Panc1 (cell line): ENCODE results near the gene RGS3. TPM values are rescaled to one million over a fixed set of nuclear protein-coding genes. Genes with fewer than 3 reads are reported as not detected.

Experiments used
- ATAC-seq: fragments of 200-7000 bp; cut with Tn5 transposase; 2 replicates; pipeline ENCODE4 v1.9.1; 2020; ENCODE audit warnings: mild to moderate bottlenecking, moderate library complexity
- BruUV-seq: library from RNA; stranded (reverse); fragments of 400-500 nt; replicated peaks from 2 replicates; lab custom pipeline; 2021; lab: Mats Ljungman, UMichigan
- CTCF ChIA-PET: fragments of 300-600 bp; sonication (Branson Sonifier 250); formaldehyde crosslinking; loops from one replicate; lab custom pipeline; 2022; ENCODE audit warnings: antibody characterized with exemption; lab: Charles Lee
- POLR2A ChIA-PET: fragments of 300-600 bp; sonication (Branson Sonifier 250); formaldehyde crosslinking; loops from one replicate; lab custom pipeline; 2022; ENCODE audit warnings: antibody characterized with exemption; lab: Charles Lee
- DNase-seq: peaks from one replicate; pipeline ENCODE4 v3.0.0-alpha.2; 2010; ENCODE audit warnings: low read depth, low spot score
- H3K27ac ChIP-seq: 2 replicates; pipeline ENCODE4 v1.5.1; 2011; ENCODE audit warnings: mild to moderate bottlenecking, low read length, inconsistent platforms
- H3K27me3 ChIP-seq: fragments of 200-500 bp; sonication (Bioruptor generic); 2 replicates; pipeline ENCODE4 v1.6.0; 2014; ENCODE audit warnings: low read length, inconsistent platforms; ENCODE audit not compliant: control insufficient read depth, insufficient read depth
- H3K36me3 ChIP-seq: fragments of 200-500 bp; sonication (Bioruptor generic); 2 replicates; pipeline ENCODE4 v1.5.1; 2014; ENCODE audit warnings: inconsistent platforms, mild to moderate bottlenecking, low read length, moderate library complexity; ENCODE audit not compliant: control insufficient read depth, insufficient read depth
- H3K4me1 ChIP-seq: 2 replicates; pipeline ENCODE4 v1.5.1; 2011; ENCODE audit warnings: inconsistent platforms, mild to moderate bottlenecking, low read length, moderate library complexity; ENCODE audit not compliant: control insufficient read depth, insufficient read depth
- H3K4me3 ChIP-seq, 2 experiments: 2 replicates each; pipeline ENCODE4 v1.5.1; 2011 to 2012; ENCODE audit warnings: low read depth in 2 of 2, low read length in 2 of 2, mild to moderate bottlenecking in 2 of 2, inconsistent platforms in 1 of 2, moderate library complexity in 1 of 2
- H3K9me3 ChIP-seq: fragments of 200-500 bp; sonication (Bioruptor generic); 2 replicates; pipeline ENCODE4 v1.5.1; 2014; ENCODE audit warnings: low read depth, mild to moderate bottlenecking, inconsistent platforms, low read length, moderate library complexity; ENCODE audit not compliant: control insufficient read depth, insufficient read depth
- POLR2AphosphoS5 ChIP-seq: IDR thresholded peaks from 2 replicates; pipeline ENCODE4 v1.6.1; 2012; ENCODE audit warnings: mild to moderate bottlenecking, low read depth, low read length, moderate library complexity
- SIN3A ChIP-seq: IDR thresholded peaks from 2 replicates; pipeline ENCODE4 v1.6.1; 2012; ENCODE audit warnings: low read depth, mild to moderate bottlenecking, low read length, moderate library complexity, borderline replicate concordance; ENCODE audit not compliant: insufficient read depth
- TCF7L2 ChIP-seq: IDR thresholded peaks from 2 replicates; pipeline ENCODE4 v1.6.1; 2011; ENCODE audit warnings: mild to moderate bottlenecking, low read depth, low read length, inconsistent platforms
- in situ Hi-C: cut with HindIII; loops from 2 replicates; pipeline ENCODE4 v1.10.0; 2016; ENCODE audit warnings: low sequenced_read_pairs, low pct_unique_long_range_greater_than_20kb
- intact Hi-C: fragments of 100-400 bp; cut with micrococcal nuclease; formaldehyde crosslinking; loops from one replicate; pipeline ENCODE4 v1.10.0; 2022; ENCODE audit not compliant: unreplicated experiment
- total RNA-seq: library from RNA; stranded (reverse); gene quantifications from one replicate; pipeline ENCODE4 v1.2.1, GENCODE V29; 2021; ENCODE audit not compliant: unreplicated experiment
- TF ChIP-seq, protein P1 (sequence below), 2 experiments: IDR thresholded peaks; 2 replicates each; pipeline ENCODE4 v1.6.1; 2011 to 2012; ENCODE audit warnings: low read depth in 2 of 2, control low read depth in 1 of 2, low read length in 1 of 2, mild to moderate bottlenecking in 1 of 2, moderate library complexity in 1 of 2; ENCODE audit not compliant: insufficient read depth in 1 of 2
- TF ChIP-seq, protein P2 (sequence below): fragments of 450-650 bp; IDR thresholded peaks from 2 replicates; pipeline ENCODE4 v1.5.1; 2017; ENCODE audit warnings: mild to moderate bottlenecking

Gene RGS3
- total RNA-seq, 1 experiment from 2014 or later, result 15.1 TPM

DNA sequence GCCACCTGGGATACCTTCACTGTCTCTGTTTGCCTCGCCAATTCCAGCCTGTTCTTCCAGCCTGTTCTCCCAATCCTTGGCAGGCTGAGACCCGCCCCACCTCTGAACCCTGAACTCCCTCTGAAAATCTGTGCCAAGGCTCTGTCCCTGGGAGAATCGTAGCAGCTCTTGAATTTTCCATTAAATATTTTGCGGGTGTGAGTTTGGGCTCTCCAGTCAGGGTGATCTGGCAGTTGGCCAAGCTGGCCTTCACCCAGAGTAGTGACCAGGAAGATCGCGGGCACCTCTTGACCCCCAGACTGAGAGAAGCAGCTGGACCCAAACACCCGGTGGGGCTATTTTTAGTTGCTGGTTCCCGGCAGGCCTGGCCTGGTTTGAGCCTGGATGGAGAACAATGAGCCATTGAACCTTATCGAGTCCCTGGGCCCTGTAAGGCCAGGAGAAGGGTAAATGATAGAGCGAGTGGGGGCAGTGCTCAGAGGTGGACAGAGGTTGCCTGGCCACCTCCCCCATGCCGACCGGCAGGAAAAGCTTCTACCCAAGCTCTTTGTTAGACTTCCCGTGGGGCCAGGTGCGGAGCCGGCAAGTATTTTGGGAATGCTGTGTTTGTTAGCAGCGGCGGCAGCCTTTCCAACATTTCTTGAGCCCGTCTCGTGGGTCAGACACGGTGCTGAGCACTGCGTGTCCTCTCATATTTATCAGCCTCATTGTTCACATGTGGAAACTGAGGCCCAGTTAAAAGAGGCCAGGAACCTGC, 146.2 kb downstream of the RGS3 start:
- in situ Hi-C loops (no loop called here), intact Hi-C loops (no loop called here)
- H3K36me3 ChIP-seq, result no peaks in the 10 kb centered on the region
- POLR2A ChIA-PET, result no interaction called here
- TF ChIP-seq, protein P1, sequence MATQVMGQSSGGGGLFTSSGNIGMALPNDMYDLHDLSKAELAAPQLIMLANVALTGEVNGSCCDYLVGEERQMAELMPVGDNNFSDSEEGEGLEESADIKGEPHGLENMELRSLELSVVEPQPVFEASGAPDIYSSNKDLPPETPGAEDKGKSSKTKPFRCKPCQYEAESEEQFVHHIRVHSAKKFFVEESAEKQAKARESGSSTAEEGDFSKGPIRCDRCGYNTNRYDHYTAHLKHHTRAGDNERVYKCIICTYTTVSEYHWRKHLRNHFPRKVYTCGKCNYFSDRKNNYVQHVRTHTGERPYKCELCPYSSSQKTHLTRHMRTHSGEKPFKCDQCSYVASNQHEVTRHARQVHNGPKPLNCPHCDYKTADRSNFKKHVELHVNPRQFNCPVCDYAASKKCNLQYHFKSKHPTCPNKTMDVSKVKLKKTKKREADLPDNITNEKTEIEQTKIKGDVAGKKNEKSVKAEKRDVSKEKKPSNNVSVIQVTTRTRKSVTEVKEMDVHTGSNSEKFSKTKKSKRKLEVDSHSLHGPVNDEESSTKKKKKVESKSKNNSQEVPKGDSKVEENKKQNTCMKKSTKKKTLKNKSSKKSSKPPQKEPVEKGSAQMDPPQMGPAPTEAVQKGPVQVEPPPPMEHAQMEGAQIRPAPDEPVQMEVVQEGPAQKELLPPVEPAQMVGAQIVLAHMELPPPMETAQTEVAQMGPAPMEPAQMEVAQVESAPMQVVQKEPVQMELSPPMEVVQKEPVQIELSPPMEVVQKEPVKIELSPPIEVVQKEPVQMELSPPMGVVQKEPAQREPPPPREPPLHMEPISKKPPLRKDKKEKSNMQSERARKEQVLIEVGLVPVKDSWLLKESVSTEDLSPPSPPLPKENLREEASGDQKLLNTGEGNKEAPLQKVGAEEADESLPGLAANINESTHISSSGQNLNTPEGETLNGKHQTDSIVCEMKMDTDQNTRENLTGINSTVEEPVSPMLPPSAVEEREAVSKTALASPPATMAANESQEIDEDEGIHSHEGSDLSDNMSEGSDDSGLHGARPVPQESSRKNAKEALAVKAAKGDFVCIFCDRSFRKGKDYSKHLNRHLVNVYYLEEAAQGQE (IDR thresholded peaks at IDR 0.05; ENCODE audit: insufficient read depth in 1 of 2, low read depth in 2 of 2, low read length in 1 of 2), result no peak
- TF ChIP-seq, protein P2, sequence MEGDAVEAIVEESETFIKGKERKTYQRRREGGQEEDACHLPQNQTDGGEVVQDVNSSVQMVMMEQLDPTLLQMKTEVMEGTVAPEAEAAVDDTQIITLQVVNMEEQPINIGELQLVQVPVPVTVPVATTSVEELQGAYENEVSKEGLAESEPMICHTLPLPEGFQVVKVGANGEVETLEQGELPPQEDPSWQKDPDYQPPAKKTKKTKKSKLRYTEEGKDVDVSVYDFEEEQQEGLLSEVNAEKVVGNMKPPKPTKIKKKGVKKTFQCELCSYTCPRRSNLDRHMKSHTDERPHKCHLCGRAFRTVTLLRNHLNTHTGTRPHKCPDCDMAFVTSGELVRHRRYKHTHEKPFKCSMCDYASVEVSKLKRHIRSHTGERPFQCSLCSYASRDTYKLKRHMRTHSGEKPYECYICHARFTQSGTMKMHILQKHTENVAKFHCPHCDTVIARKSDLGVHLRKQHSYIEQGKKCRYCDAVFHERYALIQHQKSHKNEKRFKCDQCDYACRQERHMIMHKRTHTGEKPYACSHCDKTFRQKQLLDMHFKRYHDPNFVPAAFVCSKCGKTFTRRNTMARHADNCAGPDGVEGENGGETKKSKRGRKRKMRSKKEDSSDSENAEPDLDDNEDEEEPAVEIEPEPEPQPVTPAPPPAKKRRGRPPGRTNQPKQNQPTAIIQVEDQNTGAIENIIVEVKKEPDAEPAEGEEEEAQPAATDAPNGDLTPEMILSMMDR, result no peak
- TF ChIP-seq POLR2AphosphoS5 (no peak), TCF7L2 (no peak), SIN3A (no peak)
- H3K27me3 ChIP-seq, result no peaks in the 10 kb centered on the region
- no peaks in the 10 kb centered on the region for H3K9me3 ChIP-seq
- CTCF ChIA-PET, result no interaction called here
- BruUV-seq, result no TSS peak
- no peak for DNase-seq
- H3K4me1 ChIP-seq, result no peaks in the 10 kb centered on the region
- no peak overlapping the region for H3K4me3 ChIP-seq
- no peak overlapping the region for H3K27ac ChIP-seq
- no peak for ATAC-seq

DNA sequence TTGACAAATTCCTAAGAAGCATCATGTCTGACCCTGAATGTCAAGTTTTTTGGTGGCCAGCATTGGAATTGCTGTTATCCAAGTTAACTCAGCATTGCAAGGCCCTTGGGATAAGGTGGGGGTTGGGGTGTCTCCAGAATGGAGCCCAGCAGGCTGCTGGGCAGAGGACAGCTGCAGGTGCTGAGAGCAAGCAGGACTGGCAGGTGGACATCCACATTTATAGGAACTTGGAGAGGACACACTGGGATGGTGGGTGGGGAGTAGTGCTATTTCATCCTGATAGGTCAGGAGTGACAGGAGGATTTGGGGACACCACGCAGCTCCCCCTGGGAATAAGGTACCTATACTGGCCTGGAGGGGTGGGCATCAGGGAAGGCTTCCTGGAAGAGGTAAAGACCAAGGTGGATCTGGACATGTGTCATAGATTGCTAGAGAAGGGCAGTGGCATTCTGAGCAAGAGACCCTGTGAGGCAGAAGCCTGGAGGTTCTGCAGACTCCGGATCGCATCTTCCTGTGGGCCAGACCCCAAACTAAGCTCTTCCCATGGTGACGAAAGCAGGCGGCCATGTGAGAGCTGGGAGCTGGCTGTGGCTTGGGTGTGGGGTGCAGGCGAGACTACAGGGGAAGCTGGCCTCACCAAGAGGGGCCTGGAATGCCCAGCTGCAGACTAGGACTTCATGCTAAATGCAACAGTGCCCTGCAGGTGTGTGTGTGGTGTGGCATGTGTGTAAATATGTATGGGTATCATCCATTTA, 148.1 kb downstream of the RGS3 start:
- ChIA-PET CTCF (no interaction called here), POLR2A (no interaction called here)
- TF ChIP-seq POLR2AphosphoS5 (no peak), TCF7L2 (no peak), SIN3A (no peak)
- TF ChIP-seq, protein P2, result no peak
- TF ChIP-seq, protein P1 (IDR thresholded peaks at IDR 0.05; ENCODE audit: insufficient read depth in 1 of 2, low read depth in 2 of 2, low read length in 1 of 2), result no peak
- no TSS peak for BruUV-seq
- Histone ChIP-seq H3K27ac (no peak overlapping the region), H3K4me3 (no peak overlapping the region), H3K4me1 (no peaks in the 10 kb centered on the region), H3K9me3 (no peaks in the 10 kb centered on the region), H3K36me3 (no peaks in the 10 kb centered on the region), H3K27me3 (no peaks in the 10 kb centered on the region)
- no peak for DNase-seq
- in situ Hi-C loops, result no loop called here
- intact Hi-C loops, result no loop called here
- ATAC-seq, result no peak
